Measurements from ENCODE around the gene BCL7C. TPM values are rescaled to one million over a fixed set of nuclear protein-coding genes. Genes with fewer than 3 reads are reported as not detected.

Gene BCL7C
- total and polyA plus RNA-seq, 2 of the 13 experiments (the other 11 are each of a cell fraction or from before 2014, with no cell fraction given) = 17.7 to 33.8 TPM

DNA sequence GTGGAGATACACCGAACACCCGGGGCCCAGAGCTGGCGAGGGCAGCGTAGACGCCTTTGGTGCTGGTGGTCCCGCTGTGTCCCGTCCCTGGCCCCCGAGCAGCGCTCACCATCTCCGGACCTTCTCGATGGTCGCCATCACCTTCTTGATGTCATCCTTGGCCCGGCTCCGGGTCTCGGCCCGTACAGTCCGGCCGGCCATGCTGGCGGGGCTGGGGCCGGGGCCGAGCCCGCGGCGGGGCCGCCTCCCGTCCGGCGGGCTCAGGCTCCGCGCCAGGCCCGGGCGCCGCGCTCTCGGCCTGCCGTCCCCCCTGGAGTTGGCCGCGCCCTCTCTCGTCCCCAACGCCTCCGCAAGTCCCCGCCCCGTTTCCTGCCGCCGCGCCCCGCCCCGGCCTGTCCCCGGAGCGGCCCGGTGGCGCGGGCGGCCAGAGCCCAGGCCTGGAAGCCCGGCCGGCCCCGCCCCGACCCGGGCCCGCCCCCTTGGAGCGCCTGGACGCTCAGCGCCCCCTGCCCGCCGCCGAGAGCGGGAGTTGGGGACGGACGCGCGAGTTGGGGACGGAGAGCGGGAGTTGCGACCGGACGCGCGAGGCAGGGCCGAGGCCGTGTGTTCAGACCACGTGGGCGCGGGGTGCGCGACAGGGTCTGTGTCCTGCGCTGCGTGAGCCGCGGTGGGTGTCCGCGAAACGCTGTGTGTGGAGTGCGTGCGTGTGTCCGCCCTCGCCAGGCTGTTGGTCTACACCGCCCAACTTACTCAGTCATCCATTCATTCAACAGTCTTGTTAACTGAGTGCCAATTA lies at the start of gene BCL7C (continued):
- TF ChIP-seq NRL (CRISPR knock-in tag; IDR thresholded peaks at IDR 0.05; ENCODE audit: borderline replicate concordance) = peak; percentile 96
- TF ChIP-seq, protein P1, sequence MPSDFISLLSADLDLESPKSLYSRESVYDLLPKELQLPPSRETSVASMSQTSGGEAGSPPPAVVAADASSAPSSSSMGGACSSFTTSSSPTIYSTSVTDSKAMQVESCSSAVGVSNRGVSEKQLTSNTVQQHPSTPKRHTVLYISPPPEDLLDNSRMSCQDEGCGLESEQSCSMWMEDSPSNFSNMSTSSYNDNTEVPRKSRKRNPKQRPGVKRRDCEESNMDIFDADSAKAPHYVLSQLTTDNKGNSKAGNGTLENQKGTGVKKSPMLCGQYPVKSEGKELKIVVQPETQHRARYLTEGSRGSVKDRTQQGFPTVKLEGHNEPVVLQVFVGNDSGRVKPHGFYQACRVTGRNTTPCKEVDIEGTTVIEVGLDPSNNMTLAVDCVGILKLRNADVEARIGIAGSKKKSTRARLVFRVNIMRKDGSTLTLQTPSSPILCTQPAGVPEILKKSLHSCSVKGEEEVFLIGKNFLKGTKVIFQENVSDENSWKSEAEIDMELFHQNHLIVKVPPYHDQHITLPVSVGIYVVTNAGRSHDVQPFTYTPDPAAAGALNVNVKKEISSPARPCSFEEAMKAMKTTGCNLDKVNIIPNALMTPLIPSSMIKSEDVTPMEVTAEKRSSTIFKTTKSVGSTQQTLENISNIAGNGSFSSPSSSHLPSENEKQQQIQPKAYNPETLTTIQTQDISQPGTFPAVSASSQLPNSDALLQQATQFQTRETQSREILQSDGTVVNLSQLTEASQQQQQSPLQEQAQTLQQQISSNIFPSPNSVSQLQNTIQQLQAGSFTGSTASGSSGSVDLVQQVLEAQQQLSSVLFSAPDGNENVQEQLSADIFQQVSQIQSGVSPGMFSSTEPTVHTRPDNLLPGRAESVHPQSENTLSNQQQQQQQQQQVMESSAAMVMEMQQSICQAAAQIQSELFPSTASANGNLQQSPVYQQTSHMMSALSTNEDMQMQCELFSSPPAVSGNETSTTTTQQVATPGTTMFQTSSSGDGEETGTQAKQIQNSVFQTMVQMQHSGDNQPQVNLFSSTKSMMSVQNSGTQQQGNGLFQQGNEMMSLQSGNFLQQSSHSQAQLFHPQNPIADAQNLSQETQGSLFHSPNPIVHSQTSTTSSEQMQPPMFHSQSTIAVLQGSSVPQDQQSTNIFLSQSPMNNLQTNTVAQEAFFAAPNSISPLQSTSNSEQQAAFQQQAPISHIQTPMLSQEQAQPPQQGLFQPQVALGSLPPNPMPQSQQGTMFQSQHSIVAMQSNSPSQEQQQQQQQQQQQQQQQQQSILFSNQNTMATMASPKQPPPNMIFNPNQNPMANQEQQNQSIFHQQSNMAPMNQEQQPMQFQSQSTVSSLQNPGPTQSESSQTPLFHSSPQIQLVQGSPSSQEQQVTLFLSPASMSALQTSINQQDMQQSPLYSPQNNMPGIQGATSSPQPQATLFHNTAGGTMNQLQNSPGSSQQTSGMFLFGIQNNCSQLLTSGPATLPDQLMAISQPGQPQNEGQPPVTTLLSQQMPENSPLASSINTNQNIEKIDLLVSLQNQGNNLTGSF (CRISPR knock-in tag; IDR thresholded peaks at IDR 0.05) = peak; percentile 74; the same call in 1 of the 2 replicates
- no peak for TF ChIP-seq NCOR1 (IDR thresholded peaks at IDR 0.05; ENCODE audit: borderline replicate concordance, low read length)
- TF ChIP-seq MLX (CRISPR knock-in tag; IDR thresholded peaks at IDR 0.05) = peak; percentile 50; the same call in 1 of the 2 replicates
- TF ChIP-seq, protein P2, sequence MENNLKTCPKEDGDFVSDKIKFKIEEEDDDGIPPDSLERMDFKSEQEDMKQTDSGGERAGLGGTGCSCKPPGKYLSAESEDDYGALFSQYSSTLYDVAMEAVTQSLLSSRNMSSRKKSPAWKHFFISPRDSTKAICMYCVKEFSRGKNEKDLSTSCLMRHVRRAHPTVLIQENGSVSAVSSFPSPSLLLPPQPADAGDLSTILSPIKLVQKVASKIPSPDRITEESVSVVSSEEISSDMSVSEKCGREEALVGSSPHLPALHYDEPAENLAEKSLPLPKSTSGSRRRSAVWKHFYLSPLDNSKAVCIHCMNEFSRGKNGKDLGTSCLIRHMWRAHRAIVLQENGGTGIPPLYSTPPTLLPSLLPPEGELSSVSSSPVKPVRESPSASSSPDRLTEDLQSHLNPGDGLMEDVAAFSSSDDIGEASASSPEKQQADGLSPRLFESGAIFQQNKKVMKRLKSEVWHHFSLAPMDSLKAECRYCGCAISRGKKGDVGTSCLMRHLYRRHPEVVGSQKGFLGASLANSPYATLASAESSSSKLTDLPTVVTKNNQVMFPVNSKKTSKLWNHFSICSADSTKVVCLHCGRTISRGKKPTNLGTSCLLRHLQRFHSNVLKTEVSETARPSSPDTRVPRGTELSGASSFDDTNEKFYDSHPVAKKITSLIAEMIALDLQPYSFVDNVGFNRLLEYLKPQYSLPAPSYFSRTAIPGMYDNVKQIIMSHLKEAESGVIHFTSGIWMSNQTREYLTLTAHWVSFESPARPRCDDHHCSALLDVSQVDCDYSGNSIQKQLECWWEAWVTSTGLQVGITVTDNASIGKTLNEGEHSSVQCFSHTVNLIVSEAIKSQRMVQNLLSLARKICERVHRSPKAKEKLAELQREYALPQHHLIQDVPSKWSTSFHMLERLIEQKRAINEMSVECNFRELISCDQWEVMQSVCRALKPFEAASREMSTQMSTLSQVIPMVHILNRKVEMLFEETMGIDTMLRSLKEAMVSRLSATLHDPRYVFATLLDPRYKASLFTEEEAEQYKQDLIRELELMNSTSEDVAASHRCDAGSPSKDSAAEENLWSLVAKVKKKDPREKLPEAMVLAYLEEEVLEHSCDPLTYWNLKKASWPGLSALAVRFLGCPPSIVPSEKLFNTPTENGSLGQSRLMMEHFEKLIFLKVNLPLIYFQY (CRISPR knock-in tag; IDR thresholded peaks at IDR 0.05; ENCODE audit: borderline replicate concordance) = peak; percentile 67; the same call in 1 of the 2 replicates
- TF ChIP-seq ZFAT (CRISPR knock-in tag; conservative IDR thresholded peaks at IDR 0.05) = 0 out of 2 replicates have a peak, but pooled peaks have one; percentile 74
- TF ChIP-seq MAZ (IDR thresholded peaks at IDR 0.05; ENCODE audit: borderline replicate concordance, low read depth, low read length) = peak; percentile 81
- TF ChIP-seq MAZ (CRISPR knock-in tag; IDR thresholded peaks at IDR 0.05; ENCODE audit: low read depth) = peak; percentile 94
- no peak for TF ChIP-seq HNF1A (IDR thresholded peaks at IDR 0.05; ENCODE audit: low read depth)
- TF ChIP-seq HNF1A (CRISPR knock-in tag; IDR thresholded peaks at IDR 0.05; ENCODE audit: borderline replicate concordance) = peak; percentile 53; the same call in 1 of the 2 replicates
- TF ChIP-seq, protein P3, sequence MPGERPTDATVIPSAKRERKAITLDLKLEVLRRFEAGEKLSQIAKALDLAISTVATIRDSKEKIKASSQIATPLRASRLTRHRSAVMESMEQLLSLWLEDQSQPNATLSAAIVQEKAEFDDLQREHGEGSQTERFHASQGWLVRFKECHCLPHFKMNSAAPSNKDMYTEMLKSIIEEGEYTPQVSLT (CRISPR knock-in tag; IDR thresholded peaks at IDR 0.05; ENCODE audit: borderline replicate concordance, low read depth) = no peak
- TF ChIP-seq ZNF234 (CRISPR knock-in tag; conservative IDR thresholded peaks at IDR 0.05) = no peak

All from HepG2 (cell line).